HG03097 (cell line): ENCODE results near the gene HOXA13.

Experiments
- ATAC-seq: cut with Tn5 transposase; IDR thresholded peaks from one replicate; pipeline ENCODE4 v1.9.1; 2021; ENCODE audit not compliant: unreplicated experiment, low FRiP score

HOXA13 gene

GRCh38 chr7:27182861-27183681 lies 16.8 kb downstream of the HOXA13 start:
- ATAC-seq: no peak

GRCh38 chr7:27182285-27182841 lies 17.5 kb downstream of the HOXA13 start:
- no peak for ATAC-seq

GRCh38 chr7:27181795-27182275 lies 18.1 kb downstream of the HOXA13 start:
- ATAC-seq: no peak

- ATAC-seq: no peak
Measured at GRCh38 chr7:27180431-27181420, 19.2 kb downstream of the HOXA13 start.

GRCh38 chr7:27179503-27180430 lies 20.1 kb downstream of the HOXA13 start:
- ATAC-seq: no peak

- ATAC-seq: no peak
Measured at GRCh38 chr7:27179030-27179429, 20.9 kb downstream of the HOXA13 start.

- no peak for ATAC-seq
Measured at GRCh38 chr7:27178366-27178765, 21.5 kb downstream of the HOXA13 start.

GRCh38 chr7:27177795-27178320 lies 22.0 kb downstream of the HOXA13 start:
- no peak for ATAC-seq

- ATAC-seq: no peak
Measured at GRCh38 chr7:27176962-27177794, 22.7 kb downstream of the HOXA13 start.

GRCh38 chr7:27176524-27176845 lies 23.4 kb downstream of the HOXA13 start:
- no peak for ATAC-seq

- ATAC-seq: no peak
Measured at GRCh38 chr7:27175626-27176523, 24.0 kb downstream of the HOXA13 start.

- ATAC-seq: no peak
Measured at GRCh38 chr7:27174874-27175625, 24.8 kb downstream of the HOXA13 start.

GRCh38 chr7:27173956-27174873 lies 25.7 kb downstream of the HOXA13 start, which contains the start of gene HOXA10:
Gene HOXA10, minus strand, starts transcription at chr7:27174320. Its CDS starts 14 bp downstream, at chr7:27174306.
- no peak for ATAC-seq

GRCh38 chr7:27173511-27173955 lies 26.4 kb downstream of the HOXA13 start:
- no peak for ATAC-seq

GRCh38 chr7:27172823-27173510 lies 26.9 kb downstream of the HOXA13 start:
- ATAC-seq: no peak
